Astrocyte (in vitro differentiated cells and primary cell): ENCODE measurements around the gene WSCD2. TPM values are rescaled to one million over a fixed set of nuclear protein-coding genes. Genes with fewer than 3 reads are reported as not detected.

Source experiments
- DNase-seq: peaks from one replicate; pipeline ENCODE4 v3.0.0-alpha.2; 2010; ENCODE audit warnings: low read depth
- FAIRE-seq: peaks from 2 replicates; lab custom pipeline; 2011; peaks lifted over from hg19 to GRCh38; lab: Jason Lieb, UNC
- H2AFZ ChIP-seq: 2 replicates; pipeline ENCODE4 v1.6.0; 2012; ENCODE audit warnings: low read depth, low read length, inconsistent platforms
- H3K27ac ChIP-seq: 2 replicates; pipeline ENCODE4 v1.5.1; 2011; ENCODE audit warnings: low read depth, low read length, inconsistent platforms
- H3K27me3 ChIP-seq: 2 replicates; pipeline ENCODE4 v1.6.0; 2011; ENCODE audit warnings: low read length, inconsistent platforms; ENCODE audit not compliant: insufficient read depth
- H3K36me3 ChIP-seq: 2 replicates; pipeline ENCODE4 v1.5.1; 2011; ENCODE audit warnings: low read length, inconsistent platforms; ENCODE audit not compliant: insufficient read depth
- H3K4me1 ChIP-seq: 2 replicates; pipeline ENCODE4 v1.5.1; 2011; ENCODE audit warnings: low read length, inconsistent platforms; ENCODE audit not compliant: insufficient read depth
- H3K4me2 ChIP-seq: 2 replicates; pipeline ENCODE4 v1.6.0; 2012; ENCODE audit warnings: low read length, inconsistent platforms
- H3K4me3 ChIP-seq: 2 replicates; pipeline ENCODE4 v1.5.1; 2011; ENCODE audit warnings: low read depth, mild to moderate bottlenecking, low read length, inconsistent platforms; ENCODE audit not compliant: insufficient read depth
- H3K79me2 ChIP-seq: 2 replicates; pipeline ENCODE4 v1.6.0; 2012; ENCODE audit warnings: mild to moderate bottlenecking, low read length, inconsistent platforms; ENCODE audit not compliant: insufficient read depth
- H3K9ac ChIP-seq: 2 replicates; pipeline ENCODE4 v1.6.0; 2012; ENCODE audit warnings: mild to moderate bottlenecking, low read length, inconsistent platforms
- H3K9me3 ChIP-seq: 2 replicates; pipeline ENCODE4 v1.5.1; 2012; ENCODE audit warnings: low read depth, mild to moderate bottlenecking, low read length, inconsistent platforms; ENCODE audit not compliant: insufficient read depth
- H4K20me1 ChIP-seq: 2 replicates; pipeline ENCODE4 v1.6.0; 2012; ENCODE audit warnings: low read length, inconsistent platforms; ENCODE audit not compliant: insufficient read depth
- H3K27ac Mint-ChIP-seq: one replicate; pipeline ENCODE4 v1.8.0; 2021; ENCODE audit warnings: mild to moderate bottlenecking, mixed read lengths; ENCODE audit not compliant: unreplicated experiment
- H3K27me3 Mint-ChIP-seq: one replicate; pipeline ENCODE4 v1.8.0; 2021; ENCODE audit warnings: low read depth, mixed read lengths; ENCODE audit not compliant: unreplicated experiment
- H3K36me3 Mint-ChIP-seq: one replicate; pipeline ENCODE4 v1.8.0; 2021; ENCODE audit warnings: low read depth, mixed read lengths; ENCODE audit not compliant: unreplicated experiment
- H3K4me1 Mint-ChIP-seq: one replicate; pipeline ENCODE4 v1.8.0; 2021; ENCODE audit warnings: low read depth, mixed read lengths; ENCODE audit not compliant: unreplicated experiment
- H3K4me3 Mint-ChIP-seq: one replicate; pipeline ENCODE4 v1.8.0; 2021; ENCODE audit warnings: mild to moderate bottlenecking, moderate library complexity, mixed read lengths; ENCODE audit not compliant: unreplicated experiment
- H3K9me3 Mint-ChIP-seq: one replicate; pipeline ENCODE4 v1.8.0; 2021; ENCODE audit warnings: mild to moderate bottlenecking, mixed read lengths; ENCODE audit not compliant: unreplicated experiment
- EZH2 ChIP-seq: IDR thresholded peaks from 2 replicates; pipeline ENCODE4 v1.6.1; 2012; ENCODE audit warnings: mild to moderate bottlenecking, low read length, inconsistent platforms; ENCODE audit not compliant: insufficient read depth
- total RNA-seq: library from RNA; stranded (reverse); gene quantifications from 2 replicates; pipeline ENCODE4 v1.2.1, GENCODE V29; 2021
- TF ChIP-seq, protein P1 (sequence below): IDR thresholded peaks from 2 replicates; pipeline ENCODE4 v1.5.1; 2011; ENCODE audit warnings: low read depth, mild to moderate bottlenecking, inconsistent platforms, low read length, moderate library complexity; ENCODE audit not compliant: insufficient read depth

The WSCD2 gene
- total RNA-seq, 1 donor from 2014 or later, result 0.11 TPM

DNA sequence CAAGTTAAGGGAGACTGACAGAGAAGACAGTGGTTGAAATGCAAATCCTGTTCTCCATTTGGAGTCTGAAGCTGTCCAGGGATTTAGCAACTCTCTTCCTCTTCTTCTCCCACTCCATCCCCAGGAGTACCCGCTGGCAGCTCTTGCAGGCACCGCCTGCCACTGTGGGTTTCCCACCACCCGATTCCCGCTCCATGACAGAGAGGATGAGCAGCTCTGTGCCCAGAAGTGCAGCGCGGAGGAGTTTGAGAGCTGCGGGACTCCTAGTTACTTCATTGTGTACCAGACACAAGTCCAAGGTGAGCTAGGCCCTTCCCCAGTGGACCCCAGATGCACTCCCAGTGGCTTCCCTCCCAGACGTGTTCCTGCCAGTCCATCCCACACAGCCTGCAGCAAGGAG lies 97.8 kb downstream of the WSCD2 start:
- Mint-ChIP-seq H3K9me3 (peaks cover 7% of the 10 kb centered on the region), H3K36me3 (no peaks in the 10 kb centered on the region), H3K4me3 (no peak overlapping the region), H3K27ac (no peak overlapping the region), H3K27me3 (peaks cover 19% of the 10 kb centered on the region), H3K4me1 (no peaks in the 10 kb centered on the region)
- H3K27ac ChIP-seq, result no peak overlapping the region
- H3K36me3 ChIP-seq, result no peaks in the 10 kb centered on the region
- DNase-seq (no peak), FAIRE-seq (no peak)
- no peak overlapping the region for H3K4me3 ChIP-seq
- H3K79me2 ChIP-seq, result no peaks in the 10 kb centered on the region
- no peaks in the 10 kb centered on the region for H3K9me3 ChIP-seq
- H3K4me1 ChIP-seq, result no peaks in the 10 kb centered on the region
- no peaks in the 10 kb centered on the region for H4K20me1 ChIP-seq
- H3K4me2 ChIP-seq, result no peak overlapping the region
- TF ChIP-seq, protein P1, sequence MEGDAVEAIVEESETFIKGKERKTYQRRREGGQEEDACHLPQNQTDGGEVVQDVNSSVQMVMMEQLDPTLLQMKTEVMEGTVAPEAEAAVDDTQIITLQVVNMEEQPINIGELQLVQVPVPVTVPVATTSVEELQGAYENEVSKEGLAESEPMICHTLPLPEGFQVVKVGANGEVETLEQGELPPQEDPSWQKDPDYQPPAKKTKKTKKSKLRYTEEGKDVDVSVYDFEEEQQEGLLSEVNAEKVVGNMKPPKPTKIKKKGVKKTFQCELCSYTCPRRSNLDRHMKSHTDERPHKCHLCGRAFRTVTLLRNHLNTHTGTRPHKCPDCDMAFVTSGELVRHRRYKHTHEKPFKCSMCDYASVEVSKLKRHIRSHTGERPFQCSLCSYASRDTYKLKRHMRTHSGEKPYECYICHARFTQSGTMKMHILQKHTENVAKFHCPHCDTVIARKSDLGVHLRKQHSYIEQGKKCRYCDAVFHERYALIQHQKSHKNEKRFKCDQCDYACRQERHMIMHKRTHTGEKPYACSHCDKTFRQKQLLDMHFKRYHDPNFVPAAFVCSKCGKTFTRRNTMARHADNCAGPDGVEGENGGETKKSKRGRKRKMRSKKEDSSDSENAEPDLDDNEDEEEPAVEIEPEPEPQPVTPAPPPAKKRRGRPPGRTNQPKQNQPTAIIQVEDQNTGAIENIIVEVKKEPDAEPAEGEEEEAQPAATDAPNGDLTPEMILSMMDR, result no peak
- TF ChIP-seq EZH2, result no peak
- H2AFZ ChIP-seq, result no peak overlapping the region
- H3K27me3 ChIP-seq, result no peaks in the 10 kb centered on the region
- H3K9ac ChIP-seq, result no peak overlapping the region

DNA sequence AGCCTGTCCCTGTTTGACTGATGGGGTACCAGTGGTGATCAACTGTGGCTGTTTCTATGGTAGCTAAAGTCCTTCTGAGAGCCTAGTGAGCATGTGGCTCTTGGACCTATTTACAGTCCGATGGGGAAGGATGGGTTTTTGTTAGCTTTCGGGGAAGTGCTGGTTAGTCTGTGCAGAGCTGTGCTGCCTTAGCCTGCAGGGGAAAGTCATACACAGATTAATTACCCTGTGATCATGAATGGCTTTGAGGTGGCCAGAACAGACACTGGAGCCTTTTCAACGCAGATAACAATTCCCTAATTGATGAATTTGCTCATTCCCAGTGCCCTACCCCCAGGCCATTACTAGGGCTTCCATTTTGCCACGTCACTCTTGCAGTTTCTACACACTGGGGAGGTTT lies 99.7 kb downstream of the WSCD2 start:
- Histone ChIP-seq H3K27me3 (no peaks in the 10 kb centered on the region), H2AFZ (no peak overlapping the region), H3K9me3 (no peaks in the 10 kb centered on the region), H3K4me2 (no peak overlapping the region), H3K79me2 (no peaks in the 10 kb centered on the region), H3K9ac (no peak overlapping the region), H4K20me1 (no peaks in the 10 kb centered on the region), H3K27ac (no peak overlapping the region), H3K4me3 (no peak overlapping the region), H3K36me3 (no peaks in the 10 kb centered on the region), H3K4me1 (no peaks in the 10 kb centered on the region)
- no peaks in the 10 kb centered on the region for H3K36me3 Mint-ChIP-seq
- H3K9me3 Mint-ChIP-seq, result peaks cover 5% of the 10 kb centered on the region
- H3K4me1 Mint-ChIP-seq, result no peaks in the 10 kb centered on the region
- no peak for FAIRE-seq
- TF ChIP-seq, protein P1, result no peak
- no peak for TF ChIP-seq EZH2
- no peak overlapping the region for H3K4me3 Mint-ChIP-seq
- DNase-seq, result no peak
- H3K27me3 Mint-ChIP-seq, result peaks cover 21% of the 10 kb centered on the region
- H3K27ac Mint-ChIP-seq, result no peak overlapping the region

DNA sequence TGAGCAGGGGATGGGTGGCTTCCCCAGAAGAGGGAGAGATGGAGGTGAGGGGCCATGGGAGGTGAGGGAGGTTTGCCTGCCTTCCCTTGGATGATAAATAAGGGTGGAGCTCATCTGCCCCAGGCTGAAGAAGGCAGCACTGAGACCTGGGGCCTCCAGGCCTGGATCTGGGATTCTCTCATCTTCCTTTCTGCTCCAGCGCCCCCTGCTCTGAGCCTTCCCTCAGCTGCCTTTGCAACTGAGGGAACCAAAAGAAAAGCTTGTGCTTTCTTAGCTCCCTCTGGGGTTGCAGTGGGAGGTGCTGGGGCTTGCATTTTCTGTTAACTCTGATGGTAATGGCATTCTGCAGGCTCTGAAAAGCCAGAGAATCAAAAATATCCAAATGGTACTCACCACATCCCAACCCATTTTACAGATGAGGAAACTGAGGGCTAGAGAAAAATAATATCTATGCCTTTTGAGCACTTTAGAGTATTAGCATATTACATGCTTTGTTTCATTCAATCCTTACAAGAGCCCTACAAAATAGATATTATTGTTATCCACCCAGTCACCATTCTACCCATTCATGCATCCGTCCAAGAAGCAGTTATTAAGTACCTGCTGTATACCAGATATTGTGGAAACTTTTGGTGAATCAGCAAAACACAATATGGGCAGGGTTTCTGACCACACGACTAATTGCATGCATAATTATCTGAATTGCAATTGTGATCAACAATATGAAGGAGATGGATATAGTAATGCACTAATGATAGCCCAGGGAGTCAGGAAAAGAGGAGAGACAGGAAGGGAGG lies 102.2 kb downstream of the WSCD2 start:
- Mint-ChIP-seq H3K9me3 (peaks cover 5% of the 10 kb centered on the region), H3K4me3 (no peak overlapping the region)

More for the DNA sequence above, 102.2 kb downstream of the WSCD2 start:
- Mint-ChIP-seq H3K4me1 (no peaks in the 10 kb centered on the region), H3K27me3 (peaks cover 33% of the 10 kb centered on the region), H3K27ac (no peak overlapping the region), H3K36me3 (no peaks in the 10 kb centered on the region)
- no peak for DNase-seq
- Histone ChIP-seq H3K36me3 (no peaks in the 10 kb centered on the region), H3K4me1 (no peaks in the 10 kb centered on the region), H3K9ac (no peak overlapping the region), H4K20me1 (no peaks in the 10 kb centered on the region), H3K27ac (no peak overlapping the region), H3K4me3 (no peak overlapping the region), H3K27me3 (peaks cover 4% of the 10 kb centered on the region), H3K79me2 (no peaks in the 10 kb centered on the region), H2AFZ (no peak overlapping the region), H3K9me3 (no peaks in the 10 kb centered on the region), H3K4me2 (no peak overlapping the region)
- no peak for FAIRE-seq
- TF ChIP-seq, protein P1, result no peak
- no peak for TF ChIP-seq EZH2
